ENCODE results near the gene METTL9.

METTL9 gene

DNA sequence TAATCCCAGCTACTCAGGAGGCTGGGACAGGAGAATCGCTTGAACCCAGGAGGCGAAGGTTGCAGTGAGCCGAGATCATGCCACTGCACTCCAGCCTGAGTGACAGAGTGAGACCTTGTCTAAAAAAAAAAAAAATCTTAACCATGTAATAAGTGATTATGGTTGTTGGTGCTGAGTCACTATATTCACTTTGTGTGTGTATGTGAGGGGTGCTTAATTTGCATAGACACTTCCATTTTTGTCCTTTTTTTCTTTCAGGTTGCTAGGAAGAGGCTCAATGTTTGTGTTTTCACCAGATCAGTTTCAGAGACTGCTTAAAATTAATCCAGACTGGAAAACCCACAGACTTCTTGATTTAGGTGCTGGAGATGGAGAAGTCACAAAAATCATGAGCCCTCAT lies 18.2 kb downstream of the METTL9 start:
- TF ChIP-seq CTCF (IDR thresholded peaks at IDR 0.05): no peak
- Mint-ChIP-seq H3K4me3 (no peak overlapping the region), H3K27me3 (ENCODE audit: low read depth, poor library complexity) (no peaks in the 10 kb centered on the region), H3K36me3 (ENCODE audit: low read depth) (peaks cover 61% of the 10 kb centered on the region), H3K9me3 (no peaks in the 10 kb centered on the region), H3K27ac (no peak overlapping the region), H3K4me1 (peaks cover 8% of the 10 kb centered on the region)
- DNase-seq: no peak

GRCh38 chr16:21618281-21618680 lies 18.9 kb downstream of the METTL9 start:
- Mint-ChIP-seq H3K27me3 (ENCODE audit: low read depth, poor library complexity) (no peaks in the 10 kb centered on the region), H3K27ac (peak overlapping the region; percentile 41), H3K4me1 (peaks cover 8% of the 10 kb centered on the region), H3K9me3 (no peaks in the 10 kb centered on the region), H3K36me3 (ENCODE audit: low read depth) (peaks cover 63% of the 10 kb centered on the region), H3K4me3 (no peak overlapping the region)
- TF ChIP-seq CTCF (IDR thresholded peaks at IDR 0.05): no peak
- no peak for DNase-seq

DNA sequence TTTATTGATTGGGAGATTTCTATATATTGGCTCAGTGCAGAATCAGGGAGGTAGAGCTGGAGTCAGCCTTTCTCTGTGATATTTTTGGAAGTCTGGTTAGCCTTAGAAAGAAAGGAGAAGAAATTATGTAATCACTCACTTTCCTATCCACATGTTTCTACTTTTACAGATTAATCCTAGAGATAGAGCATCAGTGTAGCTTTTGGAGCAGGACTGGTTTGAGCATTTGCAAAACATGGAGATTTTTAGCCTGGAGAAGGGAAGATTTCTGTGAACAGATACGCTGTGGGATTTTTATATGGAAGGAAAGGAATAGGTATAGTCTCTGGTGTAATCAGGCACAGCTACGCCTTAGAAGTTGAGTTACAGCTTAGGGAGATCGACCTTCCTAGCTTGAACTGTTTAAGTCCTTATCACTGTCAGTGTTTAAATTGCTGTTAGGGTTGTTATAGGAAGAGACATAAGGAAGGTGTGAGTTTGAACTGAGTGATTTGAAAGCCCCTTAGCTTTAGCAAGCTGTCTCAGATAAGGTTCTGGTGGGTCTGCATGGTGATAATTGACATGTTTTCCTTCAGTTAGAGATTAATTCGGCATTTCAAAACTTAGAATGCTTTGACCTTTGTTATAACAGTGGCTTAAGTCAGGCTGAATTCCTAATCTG lies 20.5 kb downstream of the METTL9 start:
- H3K36me3 Mint-ChIP-seq (ENCODE audit: low read depth): peaks cover 66% of the 10 kb centered on the region
- no peaks in the 10 kb centered on the region for H3K9me3 Mint-ChIP-seq
- peak overlapping the region; percentile 28 for H3K27ac Mint-ChIP-seq
- H3K4me3 Mint-ChIP-seq: no peak overlapping the region
- TF ChIP-seq CTCF (IDR thresholded peaks at IDR 0.05): no peak
- peaks cover 8% of the 10 kb centered on the region for H3K4me1 Mint-ChIP-seq
- no peak for DNase-seq
- H3K27me3 Mint-ChIP-seq (ENCODE audit: low read depth, poor library complexity): no peaks in the 10 kb centered on the region

DNA sequence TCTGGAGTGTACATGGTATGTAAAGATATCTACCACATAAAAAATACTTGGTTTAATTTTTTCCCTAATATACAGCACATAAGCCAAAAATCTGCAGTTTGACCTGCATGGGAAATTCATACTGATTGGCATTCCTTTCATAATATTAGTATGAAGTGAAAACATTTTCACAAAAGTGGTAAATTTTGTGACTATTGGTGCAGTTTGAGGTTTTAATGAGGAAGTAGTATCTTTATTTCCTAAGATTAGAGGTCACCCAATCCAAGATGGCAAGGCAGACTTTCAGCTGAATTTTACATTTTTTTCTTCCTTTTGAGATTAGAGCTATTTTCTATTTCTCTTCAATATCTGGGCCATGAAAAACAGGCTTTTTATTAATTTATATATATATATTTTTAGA lies 21.2 kb downstream of the METTL9 start:
- H3K27ac Mint-ChIP-seq: no peak overlapping the region
- H3K9me3 Mint-ChIP-seq: no peaks in the 10 kb centered on the region
- peaks cover 8% of the 10 kb centered on the region for H3K4me1 Mint-ChIP-seq
- TF ChIP-seq CTCF (IDR thresholded peaks at IDR 0.05): no peak
- no peak overlapping the region for H3K4me3 Mint-ChIP-seq
- no peaks in the 10 kb centered on the region for H3K27me3 Mint-ChIP-seq (ENCODE audit: low read depth, poor library complexity)
- H3K36me3 Mint-ChIP-seq (ENCODE audit: low read depth): peaks cover 67% of the 10 kb centered on the region
- no peak for DNase-seq

- Mint-ChIP-seq H3K27ac (no peak overlapping the region), H3K27me3 (ENCODE audit: low read depth, poor library complexity) (no peaks in the 10 kb centered on the region), H3K9me3 (peaks cover 10% of the 10 kb centered on the region), H3K36me3 (ENCODE audit: low read depth) (peaks cover 75% of the 10 kb centered on the region), H3K4me3 (no peak overlapping the region), H3K4me1 (peaks cover 21% of the 10 kb centered on the region)
- no peak for TF ChIP-seq CTCF (IDR thresholded peaks at IDR 0.05)
- DNase-seq: no peak
Measured at GRCh38 chr16:21622545-21622944, 23.2 kb downstream of the METTL9 start.

- H3K36me3 Mint-ChIP-seq (ENCODE audit: low read depth): peaks cover 86% of the 10 kb centered on the region
Measured at GRCh38 chr16:21625026-21625425, 25.6 kb downstream of the METTL9 start.

More at GRCh38 chr16:21625026-21625425, 25.6 kb downstream of the METTL9 start:
- Mint-ChIP-seq H3K27me3 (ENCODE audit: low read depth, poor library complexity) (no peaks in the 10 kb centered on the region), H3K4me3 (no peak overlapping the region), H3K4me1 (peaks cover 13% of the 10 kb centered on the region), H3K27ac (no peak overlapping the region), H3K9me3 (peaks cover 32% of the 10 kb centered on the region)
- TF ChIP-seq CTCF (IDR thresholded peaks at IDR 0.05): no peak
- no peak for DNase-seq
